ENCODE data around the gene BCAS2. TPM values are rescaled to one million over a fixed set of nuclear protein-coding genes. Genes with fewer than 3 reads are reported as not detected.

Gene BCAS2
- total and polyA plus RNA-seq, 8 donors: 29.4 to 49.0 (median 46.0) TPM

DNA sequence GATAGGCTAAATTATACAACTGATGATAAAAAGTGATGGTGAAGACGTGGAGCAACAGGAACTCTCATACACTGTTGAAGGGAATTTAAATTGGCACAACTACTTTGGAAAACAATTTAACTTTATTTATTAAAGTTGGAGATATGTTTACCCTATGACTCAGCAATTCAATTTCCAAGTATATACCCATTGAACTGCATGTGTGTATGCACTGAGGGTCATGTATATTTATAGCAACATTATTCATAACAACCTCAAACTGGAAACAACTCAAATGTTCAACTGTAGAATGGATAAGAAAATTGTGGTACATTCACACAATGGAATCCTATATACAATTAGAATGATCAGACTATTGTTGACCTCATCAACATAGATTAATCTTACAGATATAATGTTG is 16.5 kb upstream of the BCAS2 start:
- Histone ChIP-seq H3K27me3 (no peaks in the 10 kb centered on the region), H3K36me3 (peaks cover 4 to 35% of the 10 kb centered on the region in 2 donors), H3K4me1 (no peaks in the 10 kb centered on the region), H3K4me3 (no peak overlapping the region), H3K27ac (no peak overlapping the region), H3K9me3 (no peaks in the 10 kb centered on the region)
- no peak for DNase-seq
- TF ChIP-seq, protein P1, sequence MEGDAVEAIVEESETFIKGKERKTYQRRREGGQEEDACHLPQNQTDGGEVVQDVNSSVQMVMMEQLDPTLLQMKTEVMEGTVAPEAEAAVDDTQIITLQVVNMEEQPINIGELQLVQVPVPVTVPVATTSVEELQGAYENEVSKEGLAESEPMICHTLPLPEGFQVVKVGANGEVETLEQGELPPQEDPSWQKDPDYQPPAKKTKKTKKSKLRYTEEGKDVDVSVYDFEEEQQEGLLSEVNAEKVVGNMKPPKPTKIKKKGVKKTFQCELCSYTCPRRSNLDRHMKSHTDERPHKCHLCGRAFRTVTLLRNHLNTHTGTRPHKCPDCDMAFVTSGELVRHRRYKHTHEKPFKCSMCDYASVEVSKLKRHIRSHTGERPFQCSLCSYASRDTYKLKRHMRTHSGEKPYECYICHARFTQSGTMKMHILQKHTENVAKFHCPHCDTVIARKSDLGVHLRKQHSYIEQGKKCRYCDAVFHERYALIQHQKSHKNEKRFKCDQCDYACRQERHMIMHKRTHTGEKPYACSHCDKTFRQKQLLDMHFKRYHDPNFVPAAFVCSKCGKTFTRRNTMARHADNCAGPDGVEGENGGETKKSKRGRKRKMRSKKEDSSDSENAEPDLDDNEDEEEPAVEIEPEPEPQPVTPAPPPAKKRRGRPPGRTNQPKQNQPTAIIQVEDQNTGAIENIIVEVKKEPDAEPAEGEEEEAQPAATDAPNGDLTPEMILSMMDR (IDR thresholded peaks at IDR 0.05): no peak
- ATAC-seq: no peak
- intact Hi-C loops (cut with DNase I): no loop called here

DNA sequence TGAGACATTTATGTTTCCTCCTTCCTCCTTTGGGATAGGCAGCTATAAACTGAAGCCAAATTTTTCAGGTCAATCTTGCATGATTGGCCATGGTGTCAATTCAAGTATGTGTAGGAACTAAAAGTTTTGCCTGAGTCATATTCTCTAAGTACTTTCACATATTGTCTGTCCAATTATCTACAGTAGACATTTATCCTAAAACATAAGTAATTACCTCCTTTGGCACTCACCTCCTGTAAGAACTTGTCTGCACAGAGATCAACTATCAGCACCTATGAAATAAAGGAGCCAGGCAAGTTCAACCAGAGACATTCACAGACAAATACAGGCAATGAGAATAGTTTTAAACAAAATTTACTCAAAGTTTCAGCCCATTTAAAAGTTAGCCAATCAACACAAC is 14.2 kb upstream of the BCAS2 start:
- intact Hi-C loops (cut with DNase I): no loop called here
- DNase-seq: no peak
- Histone ChIP-seq H3K4me3 (no peak overlapping the region), H3K9me3 (no peaks in the 10 kb centered on the region), H3K27ac (no peak overlapping the region), H3K36me3 (peaks cover 4 to 26% of the 10 kb centered on the region in 2 donors), H3K27me3 (no peaks in the 10 kb centered on the region), H3K4me1 (no peaks in the 10 kb centered on the region)
- TF ChIP-seq, protein P1 (IDR thresholded peaks at IDR 0.05): no peak
- no peak for ATAC-seq

DNA sequence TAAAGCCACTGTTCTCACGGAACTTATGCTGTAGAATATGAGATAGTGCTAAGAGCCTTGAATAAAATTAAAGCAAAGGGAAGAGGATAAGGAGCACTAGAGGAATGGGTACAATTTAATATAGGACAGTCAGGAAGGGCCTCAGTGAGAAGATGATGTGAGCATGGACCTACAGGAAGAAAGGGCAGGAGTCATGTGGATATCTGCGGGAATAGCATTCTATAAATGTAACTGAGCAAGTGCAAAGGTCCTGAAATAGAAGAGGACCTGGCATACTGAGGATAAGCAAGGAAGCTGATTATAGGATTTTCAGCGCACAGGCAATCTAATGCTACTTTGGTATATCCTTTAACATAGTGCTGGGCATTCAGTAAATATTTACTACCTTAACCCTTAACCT is 12.6 kb upstream of the BCAS2 start:
- Histone ChIP-seq H3K4me1 (no peaks in the 10 kb centered on the region), H3K9me3 (no peaks in the 10 kb centered on the region), H3K36me3 (peaks cover 4 to 20% of the 10 kb centered on the region in 2 donors), H3K27ac (no peak overlapping the region), H3K4me3 (no peak overlapping the region), H3K27me3 (no peaks in the 10 kb centered on the region)
- intact Hi-C loops (cut with DNase I): no loop called here
- no peak for ATAC-seq
- DNase-seq: no peak
- TF ChIP-seq, protein P1 (IDR thresholded peaks at IDR 0.05): no peak

GRCh38 chr1:114589122-114589521 is 7.7 kb upstream of the BCAS2 start:
- DNase-seq: no peak
- Histone ChIP-seq H3K27ac (no peak overlapping the region), H3K9me3 (no peaks in the 10 kb centered on the region), H3K4me1 (no peaks in the 10 kb centered on the region), H3K36me3 (peaks cover 0 to 12% of the 10 kb centered on the region in 2 donors), H3K4me3 (no peak overlapping the region), H3K27me3 (no peaks in the 10 kb centered on the region)
- intact Hi-C loops (cut with DNase I): no loop called here
- TF ChIP-seq, protein P1 (IDR thresholded peaks at IDR 0.05): no peak
- no peak for ATAC-seq

DNA sequence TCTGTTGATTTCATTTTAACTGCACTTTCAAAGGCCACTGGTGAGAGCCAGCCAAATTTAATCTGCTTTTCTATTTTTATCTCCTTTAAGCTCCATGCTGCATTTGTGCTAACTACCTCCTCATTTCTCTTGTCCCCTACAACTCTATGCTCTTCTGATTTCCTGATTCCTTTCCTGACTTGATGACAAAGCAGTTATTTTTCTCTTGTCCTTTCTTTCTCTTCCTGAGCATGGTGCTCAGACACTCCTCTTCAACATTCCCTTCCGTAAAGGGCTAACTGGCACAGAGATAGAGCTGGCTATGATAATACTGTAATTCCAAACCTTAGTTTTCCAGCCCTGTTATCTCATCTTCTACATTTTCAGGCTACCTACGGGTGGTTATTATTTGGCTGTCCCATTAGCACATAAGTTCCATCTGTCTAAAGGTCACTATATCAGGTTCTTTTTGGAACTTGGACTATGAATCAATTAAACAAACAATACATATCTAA is 6.8 kb upstream of the BCAS2 start:
- no peak for ATAC-seq
- DNase-seq: no peak
- Histone ChIP-seq H3K27ac (no peak overlapping the region), H3K27me3 (no peaks in the 10 kb centered on the region), H3K4me3 (no peak overlapping the region), H3K36me3 (peaks cover 0 to 3% of the 10 kb centered on the region in 2 donors), H3K4me1 (no peaks in the 10 kb centered on the region), H3K9me3 (no peaks in the 10 kb centered on the region)
- TF ChIP-seq, protein P1 (IDR thresholded peaks at IDR 0.05): no peak
- intact Hi-C loops (cut with DNase I): no loop called here

Measured in left lung (tissue), 10 donors.